ENCODE measurements around the gene ZNF226.
"Not testable (repeated sequence)": the region's sequence is repeated elsewhere in the genome, so short reads cannot be mapped to it uniquely, and the experiment has no call there.

The ZNF226 gene

DNA sequence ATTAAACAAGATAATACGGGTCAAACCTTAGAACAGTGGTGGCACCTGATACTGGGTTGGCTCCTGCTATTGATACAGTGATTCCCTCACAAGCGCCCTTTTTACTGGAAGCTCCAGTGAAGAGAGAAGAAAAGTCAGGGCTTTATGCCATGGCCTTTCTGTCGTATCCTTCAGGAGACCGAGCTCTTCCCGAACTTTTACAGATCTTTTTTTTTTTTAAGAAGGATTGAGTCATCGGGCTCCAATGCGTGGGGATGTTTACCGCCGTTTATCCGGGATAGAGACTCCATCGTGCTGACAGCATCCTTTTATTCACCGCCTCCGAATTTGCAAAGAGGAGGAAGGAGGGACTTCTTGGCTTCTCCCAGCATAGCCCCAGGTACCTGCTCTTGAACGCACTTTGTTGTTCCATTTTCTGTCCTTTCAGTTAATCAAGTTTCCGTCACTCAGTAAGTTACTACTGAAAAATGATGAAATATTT lies 48.0 kb downstream of the ZNF226 start:
- peak; percentile 4 for DNase-seq

DNA sequence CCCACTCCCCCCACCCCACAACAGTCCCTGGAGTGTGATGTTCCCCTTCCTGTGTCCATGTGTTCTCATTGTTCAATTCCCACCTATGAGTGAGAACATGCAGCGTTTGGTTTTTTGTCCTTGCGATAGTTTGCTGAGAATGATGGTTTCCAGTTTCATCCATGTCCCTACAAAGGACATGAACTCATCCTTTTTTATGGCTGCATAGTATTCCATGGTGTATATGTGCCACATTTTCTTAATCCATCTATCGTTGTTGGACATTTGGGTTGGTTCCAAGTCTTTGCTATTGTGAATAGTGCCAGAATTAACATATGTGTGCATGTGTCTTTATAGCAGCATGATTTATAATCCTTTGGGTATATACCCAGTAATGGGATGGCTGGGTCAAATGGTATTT lies 55.0 kb downstream of the ZNF226 start:
- not testable (repeated sequence) for DNase-seq

DNA sequence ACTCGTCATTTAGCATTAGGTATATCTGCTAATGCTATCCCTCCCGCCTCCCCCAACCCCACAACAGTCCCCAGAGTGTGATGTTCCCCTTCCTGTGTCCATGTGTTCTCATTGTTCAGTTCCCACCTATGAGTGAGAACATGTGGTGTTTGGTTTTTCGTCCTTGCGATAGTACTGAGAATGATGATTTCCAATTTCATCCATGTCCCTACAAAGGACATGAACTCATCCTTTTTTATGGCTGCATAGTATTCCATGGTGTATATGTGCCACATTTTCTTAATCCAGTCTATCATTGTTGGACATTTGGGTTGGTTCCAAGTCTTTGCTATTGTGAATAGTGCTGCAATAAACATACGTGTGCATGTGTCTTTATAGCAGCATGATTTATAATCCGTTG lies 55.9 kb downstream of the ZNF226 start:
- not testable (repeated sequence) for DNase-seq

DNA sequence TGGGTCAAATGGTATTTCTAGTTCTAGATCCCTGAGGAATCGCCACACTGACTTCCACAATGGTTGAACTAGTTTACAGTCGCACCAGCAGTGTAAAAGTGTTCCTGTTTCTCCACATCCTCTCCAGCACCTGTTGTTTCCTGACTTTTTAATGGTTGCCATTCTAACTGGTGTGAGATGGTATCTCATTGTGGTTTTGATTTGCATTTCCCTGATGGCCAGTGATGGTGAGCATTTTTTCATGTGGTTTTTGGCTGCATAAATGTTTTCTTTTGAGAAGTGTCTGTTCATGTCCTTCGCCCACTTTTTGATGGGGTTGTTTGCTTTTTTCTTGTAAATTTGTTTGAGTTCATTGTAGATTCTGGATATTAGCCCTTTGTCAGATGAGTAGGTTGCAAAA lies 56.4 kb downstream of the ZNF226 start:
- not testable (repeated sequence) for DNase-seq

Measured in CD4-positive, alpha-beta T cell treated with Interleukin-12 subunit alpha and Interleukin-12 subunit beta, for 1 hour (primary cell).